SK-N-SH (cell line): Measurements from ENCODE around the gene CDHR4. TPM values are rescaled to one million over a fixed set of nuclear protein-coding genes. Genes with fewer than 3 reads are reported as not detected.

Source experiments
- CTCF ChIA-PET: fragments of 300-600, 350-600 bp; formaldehyde crosslinking; extraction: SDS; loops from one replicate; lab custom pipeline; 2021; lab: Yijun Ruan, JAX
- POLR2A ChIA-PET: fragments of 350-600 bp; sonication (Branson Sonifier 250); formaldehyde crosslinking; extraction: SDS; loops from one replicate; lab custom pipeline; 2020; ENCODE audit warnings: antibody characterized with exemption, inconsistent platforms; lab: Yijun Ruan, JAX
- DNase-seq: peaks from one replicate; pipeline ENCODE4 v3.0.0; 2012
- H2AFZ ChIP-seq: fragments of 200-600 bp; sonication (generic); 2 replicates; pipeline ENCODE4 v1.8.1; 2016; ENCODE audit warnings: antibody characterized with exemption, mild to moderate bottlenecking, low read depth
- H3F3A ChIP-seq: fragments of 200-600 bp; sonication (generic); replicated peaks from 2 replicates; pipeline ENCODE3; 2016; ENCODE audit warnings: antibody characterized with exemption, mild to moderate bottlenecking; ENCODE audit not compliant: insufficient read depth
- H3K27ac ChIP-seq, 2 experiments: fragments of 200-500 bp in 1 of 2; fragments of 200-600 bp in 1 of 2; sonication (Bioruptor generic) in 1 of 2; sonication (generic), shearing (Covaris generic) in 1 of 2; 2 replicates each; pipeline versions ENCODE4 v1.5.1 to v1.6.1; 2014 to 2016; ENCODE audit warnings: low read depth in 2 of 2, inconsistent platforms in 1 of 2, low read length in 1 of 2, mild to moderate bottlenecking in 1 of 2, mixed read lengths in 1 of 2
- H3K27me3 ChIP-seq: fragments of 200-600 bp; sonication (generic), shearing (Covaris generic); 2 replicates; pipeline ENCODE4 v1.6.1; 2016; ENCODE audit warnings: mixed run types; ENCODE audit not compliant: insufficient read depth
- H3K36me3 ChIP-seq, 2 experiments: fragments of 200-500 bp in 1 of 2; fragments of 200-600 bp in 1 of 2; sonication (Bioruptor generic) in 1 of 2; sonication (generic) in 1 of 2; replicated peaks in 1 of 2; 2 replicates each; pipeline versions ENCODE3 to v1.5.1; 2014 to 2016; ENCODE audit warnings: low read length in 1 of 2, mild to moderate bottlenecking in 1 of 2; ENCODE audit not compliant: insufficient read depth in 2 of 2, control insufficient read depth in 1 of 2
- H3K4me1 ChIP-seq, 2 experiments: fragments of 200-500 bp in 1 of 2; fragments of 200-600 bp in 1 of 2; sonication (Bioruptor generic) in 1 of 2; sonication (generic), shearing (Covaris generic) in 1 of 2; 2 replicates each; pipeline versions ENCODE4 v1.5.1 to v1.6.1; 2014 to 2016; ENCODE audit warnings: low read depth in 1 of 2, low read length in 1 of 2, mixed run types in 1 of 2; ENCODE audit not compliant: insufficient read depth in 2 of 2, control insufficient read depth in 1 of 2
- H3K4me2 ChIP-seq: fragments of 200-600 bp; sonication (generic), shearing (Covaris generic); 2 replicates; pipeline ENCODE4 v1.6.1; 2017; ENCODE audit warnings: mixed run types
- H3K4me3 ChIP-seq, 2 experiments: fragments of 200-500 bp in 1 of 2; fragments of 200-600 bp in 1 of 2; sonication (Bioruptor generic) in 1 of 2; sonication (generic), shearing (Covaris generic) in 1 of 2; 2 replicates each; pipeline versions ENCODE4 v1.5.1 to v1.8.1; 2014 to 2016; ENCODE audit warnings: low read depth in 2 of 2, inconsistent platforms in 1 of 2, low read length in 1 of 2, mild to moderate bottlenecking in 1 of 2, mixed read lengths in 1 of 2, moderate library complexity in 1 of 2
- H3K79me2 ChIP-seq: fragments of 200-600 bp; sonication (generic); 2 replicates; pipeline ENCODE4 v1.8.1; 2017; ENCODE audit warnings: mild to moderate bottlenecking; ENCODE audit not compliant: insufficient read depth
- H3K9ac ChIP-seq: fragments of 200-600 bp; sonication (generic); 2 replicates; pipeline ENCODE4 v1.6.1; 2017; ENCODE audit warnings: mixed run types
- H3K9me2 ChIP-seq: fragments of 200-600 bp; sonication (generic); 2 replicates; pipeline ENCODE4 v1.6.1; 2017; ENCODE audit warnings: mixed run types
- H3K9me3 ChIP-seq: fragments of 200-600 bp; sonication (generic); 2 replicates; pipeline ENCODE4 v1.6.1; 2017; ENCODE audit warnings: mixed run types, mild to moderate bottlenecking, moderate library complexity
- H4K20me1 ChIP-seq: fragments of 200-600 bp; sonication (generic); 2 replicates; pipeline ENCODE4 v1.6.1; 2017; ENCODE audit warnings: mild to moderate bottlenecking, mixed run types; ENCODE audit not compliant: insufficient read depth
- CTCF ChIP-seq: fragments of 200-600 bp; sonication (generic); IDR thresholded peaks from 2 replicates; pipeline ENCODE4 v1.6.1; 2017; ENCODE audit warnings: antibody characterized with exemption, mild to moderate bottlenecking, moderate library complexity
- ELF1 ChIP-seq: IDR thresholded peaks from 2 replicates; pipeline ENCODE4 v1.4.0; 2012
- FOSL2 ChIP-seq: IDR thresholded peaks from 2 replicates; pipeline ENCODE4 v1.4.0; 2012; ENCODE audit warnings: low read depth, mild to moderate bottlenecking, moderate library complexity, borderline replicate concordance
- MAX ChIP-seq: IDR thresholded peaks from 2 replicates; pipeline ENCODE4 v1.4.0; 2012; ENCODE audit warnings: low read depth
- MEF2A ChIP-seq: IDR thresholded peaks from 2 replicates; pipeline ENCODE4 v1.4.0; 2012; ENCODE audit warnings: low read depth, borderline replicate concordance
- MXI1 ChIP-seq: IDR thresholded peaks from 2 replicates; pipeline ENCODE4 v1.6.1; 2012; ENCODE audit warnings: mild to moderate bottlenecking, low read depth, low read length, improper control_type of control experiment
- NFIC ChIP-seq: IDR thresholded peaks from 2 replicates; pipeline ENCODE4 v1.4.0; 2012; ENCODE audit warnings: borderline replicate concordance
- NRF1 ChIP-seq: IDR thresholded peaks from 2 replicates; pipeline ENCODE4 v1.6.1; 2012; ENCODE audit warnings: low read depth, mild to moderate bottlenecking, low read length
- RAD21 ChIP-seq: IDR thresholded peaks from 2 replicates; pipeline ENCODE4 v1.6.1; 2012; ENCODE audit warnings: mild to moderate bottlenecking, low read length
- RCOR1 ChIP-seq: fragments of 150-350 bp; IDR thresholded peaks from 2 replicates; pipeline ENCODE4 v1.6.1; 2017; ENCODE audit warnings: antibody characterized with exemption, low read length
- RFX5 ChIP-seq: IDR thresholded peaks from 2 replicates; pipeline ENCODE4 v1.6.1; 2012; ENCODE audit warnings: mild to moderate bottlenecking, improper control_type of control experiment, low read length
- SIN3A ChIP-seq: IDR thresholded peaks from 2 replicates; pipeline ENCODE4 v1.6.1; 2012; ENCODE audit warnings: low read depth, mild to moderate bottlenecking, low read length, moderate library complexity, borderline replicate concordance
- SMC3 ChIP-seq: IDR thresholded peaks from 2 replicates; pipeline ENCODE4 v1.6.1; 2012; ENCODE audit warnings: low read depth, low read length, improper control_type of control experiment
- USF1 ChIP-seq: IDR thresholded peaks from 2 replicates; pipeline ENCODE4 v1.4.0; 2012; ENCODE audit warnings: low read depth, borderline replicate concordance
- USF2 ChIP-seq: fragments of 150-350 bp; IDR thresholded peaks from 2 replicates; pipeline ENCODE4 v1.6.1; 2017; ENCODE audit warnings: antibody characterized with exemption, low read length, low read depth, borderline replicate concordance
- YY1 ChIP-seq: IDR thresholded peaks from 2 replicates; pipeline ENCODE4 v1.4.0; 2012; ENCODE audit warnings: low read depth, mild to moderate bottlenecking
- ZBTB33 ChIP-seq: IDR thresholded peaks from 2 replicates; pipeline ENCODE4 v1.4.0; 2012; ENCODE audit warnings: low read depth, borderline replicate concordance
- WGBS: methylation state at CpG from one replicate; pipeline ENCODE4 v1.1.6; 2017; ENCODE audit warnings: low lambda C conversion rate; 5-methylcytosine and 5-hydroxymethylcytosine counted together
- polyA plus RNA-seq, 3 experiments: library from polyadenylated mRNA; depleted of rRNA; stranded (reverse); fragments of >200 nt; gene quantifications; 2 replicates each; pipeline ENCODE4 v1.2.3, GENCODE V29; 2012

The CDHR4 gene
- polyA plus RNA-seq, 1 of the 3 experiments (the other 2 are of a cell fraction): 0.07 TPM

- POLR2A ChIA-PET: interaction anchor here (1.1 to 3.9 kb wide), 5 partner anchors 35 to 121 kb away, joined by 4 to 37 read pairs (median 6); partner anchors contain the start of genes AMIGO3, GMPPB, INKA1 and MON1A
- Histone ChIP-seq H2AFZ (no peak overlapping the region), H3K27me3 (no peaks in the 10 kb centered on the region), H3K9me2 (no peaks in the 10 kb centered on the region), H3K27ac (peak overlapping the region in 1 of 2 experiments; percentile 93; a peak in 2 of 4 replicates), H3K9me3 (no peaks in the 10 kb centered on the region), H3K36me3 (peaks cover 5 to 9% of the 10 kb centered on the region in 2 experiments), H3K4me1 (peaks cover 0 to 48% of the 10 kb centered on the region in 2 experiments; a peak in 1 of 4 replicates), H3F3A (no peaks in the 10 kb centered on the region), H4K20me1 (no peaks in the 10 kb centered on the region), H3K4me3 (no peak overlapping the region; a peak in 1 of 4 replicates), H3K4me2 (peak overlapping the region; percentile 40; the same call in 1 of the 2 replicates), H3K79me2 (no peaks in the 10 kb centered on the region), H3K9ac (no peak overlapping the region)
- no peak for TF ChIP-seq ELF1
- peak; percentile 35; the same call in 1 of the 2 replicates for TF ChIP-seq YY1
- TF ChIP-seq RFX5: no peak
- TF ChIP-seq NFIC: peak; percentile 63
- TF ChIP-seq MAX: 0 out of 2 replicates have a peak, but pooled peaks have one; percentile 17
- no peak for TF ChIP-seq USF1
- peak; percentile 97 for TF ChIP-seq CTCF
- TF ChIP-seq RCOR1: 0 out of 2 replicates have a peak, but pooled peaks have one; percentile 41
- TF ChIP-seq SIN3A: no peak
- peak; percentile 58 for TF ChIP-seq MXI1
- TF ChIP-seq RAD21: peak; percentile 88
- peak; percentile 96 for TF ChIP-seq SMC3
- WGBS: 29% methylated on average over 6 of the region's 6 CpGs
- CTCF ChIA-PET: interaction anchor here (0.6 to 14.6 kb wide), 55 partner anchors 10 to 627 kb away, joined by 3 to 386 read pairs (median 4); partner anchors contain the start of genes AMIGO3, CAMKV, CDHR4 and GMPPB
- DNase-seq: peak; percentile 74
Observed at GRCh38 chr3:49839193-49839809, 39.6 kb upstream of the CDHR4 start.

GRCh38 chr3:49831341-49831740 is 31.7 kb upstream of the CDHR4 start:
- no peaks in the 10 kb centered on the region for H3K9me3 ChIP-seq
- H3K4me3 ChIP-seq: no peak overlapping the region
- no peak overlapping the region for H3K4me2 ChIP-seq
- ChIA-PET CTCF (interaction anchor here (1.4 to 14.6 kb wide), 2 partner anchors 12 to 24 kb away, joined by 3 to 386 read pairs; partner anchors contain the start of genes CDHR4, INKA1 and UBA7), POLR2A (interaction anchor here (1.2 kb wide), 1 partner anchor 26 kb away, joined by 3 read pairs; no protein-coding TSS in a partner anchor)
- TF ChIP-seq YY1 (no peak), USF1 (no peak), ZBTB33 (no peak), FOSL2 (no peak), MEF2A (no peak), ELF1 (no peak), NRF1 (no peak), RAD21 (no peak), USF2 (no peak)
- H3K9me2 ChIP-seq: no peaks in the 10 kb centered on the region
- no peaks in the 10 kb centered on the region for H3F3A ChIP-seq
- no peaks in the 10 kb centered on the region for H3K27me3 ChIP-seq
- peaks cover 5 to 16% of the 10 kb centered on the region in 2 experiments for H3K36me3 ChIP-seq
- H3K79me2 ChIP-seq: no peaks in the 10 kb centered on the region
- no peak overlapping the region for H3K9ac ChIP-seq
- 83% methylated on average over 3 of the region's 3 CpGs for WGBS
- no peak overlapping the region for H3K27ac ChIP-seq
- no peaks in the 10 kb centered on the region for H4K20me1 ChIP-seq
- H3K4me1 ChIP-seq: no peaks in the 10 kb centered on the region
- DNase-seq: no peak
- no peak overlapping the region for H2AFZ ChIP-seq
